K562 (cell line): ENCODE data around the gene HPS5. TPM values are rescaled to one million over a fixed set of nuclear protein-coding genes. Genes with fewer than 3 reads are reported as not detected.

ENCODE experiments used
- BRF1 ChIP-seq: IDR thresholded peaks from 3 replicates; pipeline ENCODE4 v1.6.1; 2011; ENCODE audit warnings: borderline replicate concordance, mild to moderate bottlenecking; ENCODE audit not compliant: insufficient read length; ENCODE audit errors: extremely low read depth
- CBX5 ChIP-seq: IDR thresholded peaks from 2 replicates; pipeline ENCODE4 v1.6.1; 2014; ENCODE audit warnings: low read depth, borderline replicate concordance
- CHAMP1 ChIP-seq: fragments of 450-650 bp; IDR thresholded peaks from 2 replicates; pipeline ENCODE4 v1.6.1; 2016; ENCODE audit warnings: mild to moderate bottlenecking
- CTBP1 ChIP-seq: fragments of 450-650 bp; IDR thresholded peaks from 2 replicates; pipeline ENCODE4 v1.6.1; 2016; ENCODE audit warnings: borderline replicate concordance
- HDAC3 ChIP-seq: fragments of 450-650 bp; IDR thresholded peaks from 2 replicates; pipeline ENCODE4 v1.6.1; 2018; ENCODE audit warnings: borderline replicate concordance, mild to moderate bottlenecking, moderate library complexity; ENCODE audit not compliant: partially characterized antibody
- IRF1 ChIP-seq: sonication (generic); formaldehyde crosslinking; IDR thresholded peaks from 2 replicates; pipeline ENCODE4 v1.8.0; 2022; ENCODE audit warnings: missing genetic modification reagents, mild to moderate bottlenecking, borderline replicate concordance
- MXD1 ChIP-seq: fragments of 250-450 bp; sonication (Bioruptor Pico); IDR thresholded peaks from 2 replicates; pipeline ENCODE4 v1.8.0; 2021; ENCODE audit warnings: borderline replicate concordance, mild to moderate bottlenecking, moderate library complexity; ENCODE audit not compliant: poor library complexity, severe bottlenecking
- NR4A1 ChIP-seq, 2 experiments: fragments of 250-450 bp in 1 of 2; fragments of 450-650 bp in 1 of 2; sonication (Bioruptor Pico) in 1 of 2; IDR thresholded peaks; 2 replicates each; pipeline versions ENCODE4 v1.4.0 to v1.6.1; 2016 to 2020; ENCODE audit warnings: mild to moderate bottlenecking in 2 of 2, missing compliant biosample characterization in 1 of 2, missing genetic modification characterization in 1 of 2, moderate library complexity in 1 of 2
- RFX5 ChIP-seq: IDR thresholded peaks from 2 replicates; pipeline ENCODE4 v1.6.1; 2011; ENCODE audit warnings: low read depth, mild to moderate bottlenecking, improper control_type of control experiment, low read length
- SMARCB1 ChIP-seq: IDR thresholded peaks from 2 replicates; pipeline ENCODE4 v1.6.1; 2011; ENCODE audit warnings: improper control_type of control experiment, low read depth; ENCODE audit not compliant: insufficient read length
- ZBED1 ChIP-seq: IDR thresholded peaks from 2 replicates; pipeline ENCODE4 v1.6.1; 2014
- ZBTB12 ChIP-seq: fragments of 250-450 bp; sonication (Bioruptor Pico); IDR thresholded peaks from 2 replicates; pipeline ENCODE4 v1.4.0; 2020
- ZFP1 ChIP-seq: fragments of 450-650 bp; formaldehyde crosslinking; IDR thresholded peaks from 2 replicates; pipeline ENCODE4 v1.4.0; 2020; ENCODE audit warnings: mild to moderate bottlenecking, mixed read lengths
- ZNF146 ChIP-seq: IDR thresholded peaks from one replicate; pipeline ENCODE4 v1.6.1; 2018; ENCODE audit warnings: missing compliant biosample characterization; ENCODE audit not compliant: unreplicated experiment
- ZNF253 ChIP-seq: fragments of 250-450 bp; sonication (Bioruptor Pico); conservative IDR thresholded peaks from 2 replicates; pipeline ENCODE4 v1.6.1; 2021; ENCODE audit warnings: mild to moderate bottlenecking
- ZNF324 ChIP-seq: fragments of 250-450 bp; sonication (Bioruptor Pico); IDR thresholded peaks from 2 replicates; pipeline ENCODE4 v1.4.0; 2020; ENCODE audit warnings: mild to moderate bottlenecking
- ZNF695 ChIP-seq: fragments of 450-650 bp; formaldehyde crosslinking; IDR thresholded peaks from 2 replicates; pipeline ENCODE4 v1.4.0; 2020; ENCODE audit warnings: mild to moderate bottlenecking, moderate library complexity
- polyA plus RNA-seq, 8 experiments: library from polyadenylated mRNA; depleted of rRNA in 4 of 8; stranded (reverse) in 5 of 8; unstranded in 3 of 8; fragments of >200 nt; fragmentation: Nextera tagmentation in 2 of 8; fragmentation: Illumina TruSeq in 1 of 8; extraction: Ambion mirVana in 2 of 8; extraction: Trizol in 1 of 8; gene quantifications; 2 replicates each; pipeline versions ENCODE4 v1.2.1 to v1.2.3, GENCODE V29; 2011 to 2014; ENCODE audit warnings: inconsistent platforms in 1 of 8, missing spikeins in 1 of 8
- total RNA-seq, 7 experiments: library from RNA; depleted of rRNA in 6 of 7; stranded (reverse); fragments of >200 nt in 6 of 7; fragmentation: Illumina TruSeq in 2 of 7; extraction: Trizol in 2 of 7; gene quantifications; 2 replicates each; pipeline versions ENCODE4 v1.2.1 to v1.2.3, GENCODE V29; 2011 to 2021; ENCODE audit warnings: low replicate concordance in 1 of 7
- TF ChIP-seq, protein P1 (sequence below): fragments of 450-650 bp; formaldehyde crosslinking; IDR thresholded peaks from 2 replicates; pipeline ENCODE4 v1.4.0; 2020; ENCODE audit warnings: mild to moderate bottlenecking, moderate library complexity
- TF ChIP-seq, protein P2 (sequence below): fragments of 250-450 bp; sonication (Bioruptor Pico); IDR thresholded peaks from 2 replicates; pipeline ENCODE4 v1.4.0; 2020; ENCODE audit warnings: borderline replicate concordance

The HPS5 gene
- total and polyA plus RNA-seq, 9 of the 15 experiments (the other 6 are each of a cell fraction or from before 2014, with no cell fraction given), result 12.2 to 28.1 (median 16.8) TPM

DNA sequence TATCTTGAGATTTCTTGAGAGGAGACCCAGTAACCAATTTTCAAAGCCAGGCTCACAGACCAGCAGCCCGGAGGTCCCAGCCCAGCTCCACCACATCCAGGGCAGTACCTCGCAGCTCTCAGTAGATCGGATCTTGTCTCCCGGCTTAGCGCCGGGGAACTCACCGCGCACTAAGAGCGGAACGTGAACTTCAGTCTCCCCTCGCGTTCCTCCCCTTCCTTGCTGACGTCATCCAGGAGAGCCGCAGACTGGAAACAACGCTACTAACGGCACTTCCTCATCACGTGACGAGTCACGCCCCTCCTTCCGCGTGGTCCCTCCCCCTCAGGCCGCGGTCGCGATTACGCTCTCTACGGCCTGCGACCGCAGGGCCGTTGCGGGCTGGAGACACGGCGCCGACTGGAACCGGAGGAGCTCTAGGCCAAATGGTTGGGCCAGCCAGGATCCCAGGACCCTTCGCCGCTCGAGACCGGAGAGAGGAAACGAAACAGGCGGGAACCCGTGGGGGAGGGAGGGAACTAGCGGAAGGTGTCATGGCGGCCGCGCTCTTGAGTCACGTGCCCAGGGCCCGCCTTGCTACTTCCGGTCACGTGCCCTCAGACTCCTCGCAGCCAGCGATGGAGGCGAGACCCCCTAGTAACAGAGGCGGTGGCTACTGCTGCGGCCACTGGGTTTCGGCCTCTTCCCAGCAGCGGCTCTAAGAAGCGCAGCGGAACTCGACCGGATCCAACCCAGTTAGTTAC lies at the start of gene HPS5, which contains the start of gene GTF2H1 (continued):
- TF ChIP-seq CHAMP1, result no peak; the same call in 1 of the 2 replicates
- TF ChIP-seq NR4A1 (CRISPR knock-in tag; IDR thresholded peaks at IDR 0.05), result peak; percentile 64
- TF ChIP-seq NR4A1 (tag; IDR thresholded peaks at IDR 0.05), result peak; percentile 69
- no peak for TF ChIP-seq IRF1 (CRISPR knock-in tag)
- TF ChIP-seq SMARCB1, result no peak
- TF ChIP-seq ZNF253 (CRISPR knock-in tag), result no peak
- no peak for TF ChIP-seq ZNF695 (CRISPR knock-in tag)
- no peak for TF ChIP-seq CBX5
- TF ChIP-seq, protein P1, sequence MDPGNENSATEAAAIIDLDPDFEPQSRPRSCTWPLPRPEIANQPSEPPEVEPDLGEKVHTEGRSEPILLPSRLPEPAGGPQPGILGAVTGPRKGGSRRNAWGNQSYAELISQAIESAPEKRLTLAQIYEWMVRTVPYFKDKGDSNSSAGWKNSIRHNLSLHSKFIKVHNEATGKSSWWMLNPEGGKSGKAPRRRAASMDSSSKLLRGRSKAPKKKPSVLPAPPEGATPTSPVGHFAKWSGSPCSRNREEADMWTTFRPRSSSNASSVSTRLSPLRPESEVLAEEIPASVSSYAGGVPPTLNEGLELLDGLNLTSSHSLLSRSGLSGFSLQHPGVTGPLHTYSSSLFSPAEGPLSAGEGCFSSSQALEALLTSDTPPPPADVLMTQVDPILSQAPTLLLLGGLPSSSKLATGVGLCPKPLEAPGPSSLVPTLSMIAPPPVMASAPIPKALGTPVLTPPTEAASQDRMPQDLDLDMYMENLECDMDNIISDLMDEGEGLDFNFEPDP (CRISPR knock-in tag), result 0 out of 2 replicates have a peak, but pooled peaks have one; percentile 50
- TF ChIP-seq HDAC3, result no peak
- no peak for TF ChIP-seq BRF1
- no peak for TF ChIP-seq ZBED1
- TF ChIP-seq ZFP1 (CRISPR knock-in tag), result no peak
- no peak for TF ChIP-seq RFX5
- peak; percentile 46 for TF ChIP-seq MXD1 (CRISPR knock-in tag)
- no peak for TF ChIP-seq ZNF324 (CRISPR knock-in tag)
- peak; percentile 91 for TF ChIP-seq ZBTB12
- no peak for TF ChIP-seq ZNF146 (CRISPR knock-in tag)
- TF ChIP-seq, protein P2, sequence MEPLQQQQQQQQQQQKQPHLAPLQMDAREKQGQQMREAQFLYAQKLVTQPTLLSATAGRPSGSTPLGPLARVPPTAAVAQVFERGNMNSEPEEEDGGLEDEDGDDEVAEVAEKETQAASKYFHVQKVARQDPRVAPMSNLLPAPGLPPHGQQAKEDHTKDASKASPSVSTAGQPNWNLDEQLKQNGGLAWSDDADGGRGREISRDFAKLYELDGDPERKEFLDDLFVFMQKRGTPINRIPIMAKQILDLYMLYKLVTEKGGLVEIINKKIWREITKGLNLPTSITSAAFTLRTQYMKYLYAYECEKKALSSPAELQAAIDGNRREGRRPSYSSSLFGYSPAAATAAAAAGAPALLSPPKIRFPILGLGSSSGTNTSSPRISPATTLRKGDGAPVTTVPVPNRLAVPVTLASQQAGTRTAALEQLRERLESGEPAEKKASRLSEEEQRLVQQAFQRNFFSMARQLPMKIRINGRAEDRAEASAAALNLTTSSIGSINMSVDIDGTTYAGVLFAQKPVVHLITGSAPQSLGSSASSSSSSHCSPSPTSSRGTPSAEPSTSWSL (CRISPR knock-in tag), result peak; percentile 72; the same call in 1 of the 2 replicates
- peak; percentile 68; the same call in 1 of the 2 replicates for TF ChIP-seq CTBP1
